H9 (cell line): ENCODE data around the gene SBK1. TPM values are rescaled to one million over a fixed set of nuclear protein-coding genes. Genes with fewer than 3 reads are reported as not detected.
A peak's percentile ranks its signal among the peaks of the same experiment; 100 is the strongest.

ENCODE experiments used
- DNase-seq: peaks from one replicate; pipeline ENCODE4 v3.0.0-alpha.2; 2017
- H2AFZ ChIP-seq: one replicate; pipeline ENCODE4 v1.6.1; 2013; ENCODE audit warnings: mild to moderate bottlenecking, low read length, control low read depth, moderate library complexity
- H2AK5ac ChIP-seq: 2 replicates; pipeline ENCODE4 v1.6.1; 2013; ENCODE audit warnings: low read length, control low read depth, mixed read lengths; ENCODE audit not compliant: insufficient read length
- H2BK120ac ChIP-seq: one replicate; pipeline ENCODE4 v1.6.1; 2013; ENCODE audit warnings: low read depth, mild to moderate bottlenecking, low read length, control low read depth, inconsistent platforms; ENCODE audit not compliant: poor library complexity, severe bottlenecking
- H2BK12ac ChIP-seq: 2 replicates; pipeline ENCODE4 v1.6.1; 2013; ENCODE audit warnings: low read length, control low read depth, mixed read lengths, low read depth; ENCODE audit not compliant: insufficient read length
- H2BK15ac ChIP-seq: 2 replicates; pipeline ENCODE4 v1.6.1; 2013; ENCODE audit warnings: low read depth, low read length, control low read depth
- H2BK20ac ChIP-seq: one replicate; pipeline ENCODE4 v1.6.1; 2013; ENCODE audit warnings: low read depth, mild to moderate bottlenecking, low read length, control low read depth, inconsistent platforms; ENCODE audit not compliant: poor library complexity, severe bottlenecking
- H2BK5ac ChIP-seq: 2 replicates; pipeline ENCODE4 v1.6.1; 2013; ENCODE audit warnings: low read length, control low read depth, mixed read lengths; ENCODE audit not compliant: insufficient read length
- H3K14ac ChIP-seq: 2 replicates; pipeline ENCODE4 v1.6.1; 2013; ENCODE audit warnings: low read length, control low read depth; ENCODE audit not compliant: insufficient read depth
- H3K18ac ChIP-seq: 2 replicates; pipeline ENCODE4 v1.6.1; 2013; ENCODE audit warnings: low read depth, mild to moderate bottlenecking, mixed read lengths, low read length, control low read depth; ENCODE audit not compliant: insufficient read length
- H3K23ac ChIP-seq: 2 replicates; pipeline ENCODE4 v1.6.1; 2013; ENCODE audit warnings: low read length, control low read depth, mixed read lengths, low read depth; ENCODE audit not compliant: insufficient read length
- H3K23me2 ChIP-seq: 2 replicates; pipeline ENCODE4 v1.6.1; 2013; ENCODE audit warnings: low read depth, mild to moderate bottlenecking, mixed read lengths, low read length, control low read depth; ENCODE audit not compliant: insufficient read length, poor library complexity, severe bottlenecking
- H3K27ac ChIP-seq: 2 replicates; pipeline ENCODE4 v1.5.1; 2013; ENCODE audit warnings: low read length, control low read depth, mixed read lengths, low read depth; ENCODE audit not compliant: insufficient read length
- H3K27me3 ChIP-seq: 2 replicates; pipeline ENCODE4 v1.6.1; 2013; ENCODE audit warnings: low read length, control low read depth, inconsistent platforms; ENCODE audit not compliant: insufficient read depth
- H3K4ac ChIP-seq: 2 replicates; pipeline ENCODE4 v1.6.1; 2013; ENCODE audit warnings: low read depth, mild to moderate bottlenecking, control low read depth, inconsistent platforms, low read length, moderate library complexity
- H3K4me1 ChIP-seq: 2 replicates; pipeline ENCODE4 v1.6.1; 2013; ENCODE audit warnings: low read length, control low read depth, inconsistent platforms; ENCODE audit not compliant: insufficient read depth
- H3K4me2 ChIP-seq: 2 replicates; pipeline ENCODE4 v1.6.1; 2013; ENCODE audit warnings: low read length, control low read depth, mixed read lengths; ENCODE audit not compliant: insufficient read length, insufficient read depth
- H3K56ac ChIP-seq: 2 replicates; pipeline ENCODE4 v1.6.1; 2013; ENCODE audit warnings: low read depth, mild to moderate bottlenecking, mixed read lengths, low read length, control low read depth; ENCODE audit not compliant: insufficient read length
- H3K79me1 ChIP-seq: 2 replicates; pipeline ENCODE4 v1.6.1; 2013; ENCODE audit warnings: low read depth, mild to moderate bottlenecking, moderate library complexity, low read length, control low read depth, inconsistent platforms; ENCODE audit not compliant: insufficient read depth, poor library complexity, severe bottlenecking
- H3K79me2 ChIP-seq: 2 replicates; pipeline ENCODE4 v1.6.1; 2013; ENCODE audit warnings: low read length, control low read depth, inconsistent platforms; ENCODE audit not compliant: insufficient read depth
- H3K9ac ChIP-seq: 2 replicates; pipeline ENCODE4 v1.6.1; 2013; ENCODE audit warnings: low read length, control low read depth, mixed read lengths; ENCODE audit not compliant: insufficient read length; ENCODE audit errors: extremely low read depth
- H3K9me3 ChIP-seq: one replicate; pipeline ENCODE4 v1.6.1; 2013; ENCODE audit warnings: low read depth, low read length, inconsistent platforms; ENCODE audit not compliant: control insufficient read depth
- H3T11ph ChIP-seq: one replicate; pipeline ENCODE4 v1.6.1; 2013; ENCODE audit warnings: mild to moderate bottlenecking, low read length, control low read depth, inconsistent platforms
- H4K20me1 ChIP-seq: one replicate; pipeline ENCODE4 v1.6.1; 2013; ENCODE audit not compliant: control insufficient read depth, insufficient read length, insufficient read depth
- H4K5ac ChIP-seq: 2 replicates; pipeline ENCODE4 v1.6.1; 2013; ENCODE audit warnings: low read depth, mild to moderate bottlenecking, mixed read lengths, low read length, control low read depth; ENCODE audit not compliant: insufficient read length
- H4K8ac ChIP-seq: replicated peaks from 2 replicates; pipeline ENCODE4 v1.6.1; 2013; ENCODE audit warnings: low read length, control low read depth, mixed read lengths, low read depth; ENCODE audit not compliant: insufficient read length
- H4K91ac ChIP-seq: 2 replicates; pipeline ENCODE4 v1.6.1; 2013; ENCODE audit warnings: low read depth, mild to moderate bottlenecking, moderate library complexity, mixed read lengths, low read length, control low read depth; ENCODE audit not compliant: insufficient read length
- H3K27ac Mint-ChIP-seq, 3 experiments: 2 replicates in 2 of 3; 3 replicates in 1 of 3; pipeline ENCODE4 v1.8.0; 2020 to 2021; ENCODE audit warnings: mixed read lengths in 3 of 3, mild to moderate bottlenecking in 1 of 3, moderate library complexity in 1 of 3
- H3K27me3 Mint-ChIP-seq: 2 replicates; pipeline ENCODE4 v1.8.0; 2021; ENCODE audit warnings: low read depth, mild to moderate bottlenecking, moderate library complexity, mixed read lengths
- H3K36me3 Mint-ChIP-seq, 3 experiments: 2 replicates in 2 of 3; 3 replicates in 1 of 3; pipeline ENCODE4 v1.8.0; 2020 to 2021; ENCODE audit warnings: low read depth in 3 of 3, mixed read lengths in 3 of 3; ENCODE audit not compliant: insufficient read depth in 1 of 3
- H3K4me1 Mint-ChIP-seq, 2 experiments: 2 replicates each; pipeline ENCODE4 v1.8.0; 2020; ENCODE audit warnings: mixed read lengths in 2 of 2
- H3K4me3 Mint-ChIP-seq, 2 experiments: 2 replicates in 1 of 2; 3 replicates in 1 of 2; pipeline ENCODE4 v1.8.0; 2020 to 2021; ENCODE audit warnings: mild to moderate bottlenecking in 2 of 2, mixed read lengths in 2 of 2, moderate library complexity in 1 of 2
- H3K9me3 Mint-ChIP-seq, 2 experiments: 2 replicates in 1 of 2; 3 replicates in 1 of 2; pipeline ENCODE4 v1.8.0; 2020; ENCODE audit warnings: mild to moderate bottlenecking in 2 of 2, mixed read lengths in 2 of 2, moderate library complexity in 1 of 2
- WGBS: extraction: QIAGEN DNeasy Blood & Tissue Kit; methylation state at CpG from one replicate; pipeline ENCODE4 v1.1.7; 2013; ENCODE audit warnings: missing lambda C conversion rate, low lambda C conversion rate, mixed read lengths; ENCODE audit not compliant: insufficient read length; ENCODE audit errors: extremely low coverage; 5-methylcytosine and 5-hydroxymethylcytosine counted together
- total RNA-seq: library from RNA; stranded (reverse); gene quantifications from 2 replicates; pipeline ENCODE4 v1.2.1, GENCODE V29; 2021
- TF ChIP-seq, protein P1 (sequence below): fragments of 200-600 bp; sonication (generic); conservative IDR thresholded peaks from 3 replicates; pipeline ENCODE4 v1.8.0; 2021; ENCODE audit warnings: antibody characterized with exemption, mild to moderate bottlenecking

Gene SBK1
- total RNA-seq, 1 experiment from 2014 or later = 65.5 TPM

DNA sequence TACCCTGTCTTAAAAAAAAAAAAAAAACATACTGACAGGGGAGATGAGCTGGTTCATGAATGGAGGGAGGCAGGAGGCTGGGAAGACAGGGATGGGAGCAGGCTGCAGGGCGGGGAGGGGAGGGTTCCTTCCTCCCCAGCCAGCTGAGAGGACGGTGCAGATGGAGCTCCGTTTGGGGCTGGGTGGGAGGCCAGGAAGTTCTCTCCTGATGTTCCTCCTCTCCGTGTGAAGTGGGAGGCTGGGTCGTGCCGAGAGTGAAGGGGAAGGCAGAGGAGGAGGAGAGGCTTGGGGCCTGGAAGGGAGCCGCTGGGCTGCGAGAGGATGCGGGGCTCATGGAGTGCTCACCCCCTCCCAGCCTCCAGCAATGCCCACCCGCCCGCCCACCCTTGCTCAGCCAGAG lies 21.3 kb downstream of the SBK1 start:
- Histone ChIP-seq H4K20me1 (peaks cover 6% of the 10 kb centered on the region), H3K4ac (no peak overlapping the region), H4K91ac (no peak overlapping the region), H3K79me1 (no peaks in the 10 kb centered on the region), H2BK120ac (no peak overlapping the region), H2BK5ac (no peak overlapping the region), H3K14ac (no peak overlapping the region), H3K79me2 (peaks cover 2% of the 10 kb centered on the region; the same call in 1 of the 2 replicates), H3K9ac (no peak overlapping the region), H2AK5ac (no peak overlapping the region), H3K27ac (no peak overlapping the region), H3K9me3 (no peaks in the 10 kb centered on the region), H4K8ac (no peak overlapping the region), H3K23me2 (no peaks in the 10 kb centered on the region), H2BK15ac (no peak overlapping the region), H3K18ac (no peak overlapping the region), H2BK12ac (no peak overlapping the region), H3K27me3 (no peaks in the 10 kb centered on the region), H3K23ac (no peak overlapping the region), H2BK20ac (no peak overlapping the region), H3K56ac (no peak overlapping the region), H3K4me1 (no peaks in the 10 kb centered on the region; the same call in 1 of the 2 replicates), H3K4me2 (no peak overlapping the region), H2AFZ (no peak overlapping the region), H3T11ph (no peak overlapping the region), H4K5ac (no peak overlapping the region)
- TF ChIP-seq, protein P1, sequence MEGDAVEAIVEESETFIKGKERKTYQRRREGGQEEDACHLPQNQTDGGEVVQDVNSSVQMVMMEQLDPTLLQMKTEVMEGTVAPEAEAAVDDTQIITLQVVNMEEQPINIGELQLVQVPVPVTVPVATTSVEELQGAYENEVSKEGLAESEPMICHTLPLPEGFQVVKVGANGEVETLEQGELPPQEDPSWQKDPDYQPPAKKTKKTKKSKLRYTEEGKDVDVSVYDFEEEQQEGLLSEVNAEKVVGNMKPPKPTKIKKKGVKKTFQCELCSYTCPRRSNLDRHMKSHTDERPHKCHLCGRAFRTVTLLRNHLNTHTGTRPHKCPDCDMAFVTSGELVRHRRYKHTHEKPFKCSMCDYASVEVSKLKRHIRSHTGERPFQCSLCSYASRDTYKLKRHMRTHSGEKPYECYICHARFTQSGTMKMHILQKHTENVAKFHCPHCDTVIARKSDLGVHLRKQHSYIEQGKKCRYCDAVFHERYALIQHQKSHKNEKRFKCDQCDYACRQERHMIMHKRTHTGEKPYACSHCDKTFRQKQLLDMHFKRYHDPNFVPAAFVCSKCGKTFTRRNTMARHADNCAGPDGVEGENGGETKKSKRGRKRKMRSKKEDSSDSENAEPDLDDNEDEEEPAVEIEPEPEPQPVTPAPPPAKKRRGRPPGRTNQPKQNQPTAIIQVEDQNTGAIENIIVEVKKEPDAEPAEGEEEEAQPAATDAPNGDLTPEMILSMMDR = no peak
- H3K9me3 Mint-ChIP-seq = peaks cover 0 to 4% of the 10 kb centered on the region in 2 experiments; a peak in 1 of 5 replicates
- no peak for DNase-seq
- 0 out of 7 replicates have a peak overlapping the region, but pooled peaks of 1 of the 3 experiments have one; percentile 18 for H3K27ac Mint-ChIP-seq
- no peaks in the 10 kb centered on the region for H3K27me3 Mint-ChIP-seq
- WGBS = no CpG with 5 or more reads among the region's 11 CpGs
- peaks cover 4% of the 10 kb centered on the region in 2 experiments; a peak in 2 of 4 replicates for H3K4me1 Mint-ChIP-seq
- H3K36me3 Mint-ChIP-seq = peaks cover 25 to 47% (median 27%) of the 10 kb centered on the region in 3 experiments
- H3K4me3 Mint-ChIP-seq = no peak overlapping the region
